GM18505 (cell line): ENCODE data around the gene SORL1-AS1.

Source experiments
- ATAC-seq: cut with Tn5 transposase; IDR thresholded peaks from one replicate; pipeline ENCODE4 v1.9.1; 2021; ENCODE audit not compliant: unreplicated experiment
- POLR2A ChIP-seq: IDR thresholded peaks from 4 replicates; pipeline ENCODE4 v1.6.1; 2011; ENCODE audit warnings: borderline replicate concordance; ENCODE audit not compliant: insufficient read depth, insufficient read length; ENCODE audit errors: extremely low read depth

The SORL1-AS1 gene

DNA sequence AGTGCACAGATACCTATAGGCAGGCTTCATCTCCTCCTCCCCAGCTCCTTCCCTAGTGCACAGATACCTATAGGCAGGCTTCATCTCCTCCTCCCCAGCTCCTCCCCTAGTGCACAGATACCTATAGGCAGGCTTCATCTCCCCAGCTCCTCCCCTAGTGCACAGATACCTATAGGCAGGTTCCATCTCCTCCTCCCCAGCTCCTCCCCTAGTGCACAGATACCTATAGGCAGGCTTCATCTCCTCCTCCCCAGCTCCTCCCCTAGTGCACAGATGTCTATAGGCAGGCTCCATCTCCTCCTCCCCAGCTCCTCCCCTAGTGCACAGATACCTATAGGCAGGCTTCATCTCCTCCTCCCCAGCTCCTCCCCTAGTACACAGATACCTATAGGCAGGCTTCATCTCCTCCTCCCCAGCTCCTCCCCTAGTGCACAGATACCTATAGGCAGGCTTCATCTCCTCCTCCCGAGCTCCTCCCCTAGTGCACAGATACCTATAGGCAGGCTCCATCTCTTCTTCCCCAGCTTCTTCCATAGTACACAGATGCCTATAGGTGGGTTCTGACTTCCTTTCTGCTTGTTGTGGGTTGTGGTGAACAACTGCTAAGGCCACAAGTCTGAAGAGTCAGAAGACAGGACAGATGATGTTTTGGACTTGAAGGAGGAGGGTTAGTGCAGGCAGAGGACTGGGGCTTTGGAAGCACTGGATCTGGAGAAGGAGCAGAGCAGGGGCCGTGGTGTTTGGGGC lies 28.9 kb upstream of the SORL1-AS1 start:
- peak; percentile 61 for TF ChIP-seq POLR2A
- ATAC-seq = peak; percentile 43

GRCh38 chr11:121479698-121480238 lies 27.0 kb upstream of the SORL1-AS1 start:
- no peak for TF ChIP-seq POLR2A
- no peak for ATAC-seq

DNA sequence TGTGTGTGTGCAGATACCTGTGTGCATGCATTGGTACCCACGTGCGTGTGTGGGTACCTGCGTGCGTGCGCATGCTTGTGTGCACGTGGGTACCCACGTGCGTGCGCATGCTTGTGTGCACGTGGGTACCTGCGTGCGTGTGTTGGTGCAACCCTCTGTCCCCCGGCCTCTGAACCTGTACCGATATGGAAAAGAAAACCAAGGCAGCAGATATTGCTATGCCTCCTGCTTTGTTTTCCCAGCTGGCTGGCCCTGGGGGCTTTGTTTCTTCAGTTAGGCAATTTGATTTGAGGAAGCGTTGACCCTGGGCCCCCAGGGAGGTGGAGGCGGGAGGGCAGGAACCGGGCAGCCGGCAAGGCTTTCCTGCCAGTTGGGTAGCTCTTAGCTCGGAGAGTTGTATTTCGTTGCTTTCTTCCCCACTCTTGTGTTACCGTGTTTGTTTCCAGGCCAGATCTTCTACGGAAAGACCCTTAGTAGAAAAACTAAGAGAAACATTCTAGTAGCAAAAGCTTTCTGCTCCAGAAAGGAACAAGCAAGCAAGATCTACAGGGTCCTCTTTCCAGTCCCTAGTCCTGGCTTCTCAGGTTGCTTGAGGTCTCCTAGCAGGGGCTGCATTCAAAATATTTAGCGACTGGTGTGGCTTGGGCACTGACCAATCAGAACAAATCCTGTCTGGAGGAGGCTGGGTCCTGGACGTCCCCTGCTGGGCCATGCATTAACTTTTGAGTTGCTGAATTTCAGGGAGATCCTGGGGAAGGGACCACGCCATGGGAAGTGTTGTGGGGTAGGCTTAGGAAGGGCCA lies 26.3 kb upstream of the SORL1-AS1 start:
- ATAC-seq = no peak
- no peak for TF ChIP-seq POLR2A

GRCh38 chr11:121478226-121478894 lies 25.6 kb upstream of the SORL1-AS1 start:
- ATAC-seq = no peak
- TF ChIP-seq POLR2A = no peak

GRCh38 chr11:121476379-121477032 lies 23.7 kb upstream of the SORL1-AS1 start:
- no peak for TF ChIP-seq POLR2A
- no peak for ATAC-seq

GRCh38 chr11:121474680-121475079 lies 21.9 kb upstream of the SORL1-AS1 start:
- TF ChIP-seq POLR2A = no peak
- no peak for ATAC-seq

- ATAC-seq = no peak
- TF ChIP-seq POLR2A = no peak
Measured at GRCh38 chr11:121473064-121473777, 20.5 kb upstream of the SORL1-AS1 start.

DNA sequence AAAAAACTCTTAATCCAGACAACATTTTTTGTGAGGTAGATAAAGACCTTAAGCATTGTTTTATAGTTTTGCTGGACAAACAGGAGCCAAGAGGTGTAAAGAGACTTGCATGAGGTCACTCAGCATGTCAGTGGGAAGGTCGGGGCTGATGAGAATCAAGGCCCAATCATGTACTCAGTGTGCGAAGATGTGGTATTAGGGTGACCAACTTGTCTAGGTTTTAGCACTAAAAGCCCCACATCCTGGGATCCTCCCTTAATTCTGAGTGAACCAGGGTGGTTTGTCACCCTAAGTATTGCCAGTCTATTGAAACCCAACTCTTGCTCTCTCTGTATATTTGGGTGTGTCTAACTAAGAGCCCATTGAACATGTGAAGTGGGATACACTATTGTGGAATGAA lies 19.5 kb upstream of the SORL1-AS1 start:
- TF ChIP-seq POLR2A = no peak
- no peak for ATAC-seq

- ATAC-seq = no peak
- no peak for TF ChIP-seq POLR2A
Measured at GRCh38 chr11:121471167-121471566, 18.4 kb upstream of the SORL1-AS1 start.

DNA sequence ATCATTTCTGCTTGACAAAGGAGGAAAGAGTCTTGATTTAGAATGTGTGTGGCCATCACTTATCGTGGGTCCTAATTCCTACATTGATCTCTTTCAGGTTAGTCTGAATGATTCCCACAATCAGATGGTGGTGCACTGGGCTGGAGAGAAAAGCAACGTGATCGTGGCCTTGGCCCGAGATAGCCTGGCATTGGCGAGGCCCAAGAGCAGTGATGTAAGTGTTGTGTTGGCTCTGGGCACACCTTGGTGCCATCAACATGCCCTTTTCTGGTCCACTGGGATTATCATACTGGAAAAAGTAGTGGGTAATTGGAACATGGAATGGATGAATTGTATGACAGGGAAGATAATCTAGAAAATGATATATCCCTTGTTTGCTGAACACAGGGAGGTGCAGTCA lies 17.1 kb upstream of the SORL1-AS1 start:
- ATAC-seq = no peak

GRCh38 chr11:121467965-121468364 lies 15.2 kb upstream of the SORL1-AS1 start:
- ATAC-seq = peak; percentile 43
- TF ChIP-seq POLR2A = peak; percentile 46

More for the DNA sequence above, 17.1 kb upstream of the SORL1-AS1 start:
- TF ChIP-seq POLR2A = no peak

- TF ChIP-seq POLR2A = no peak
- no peak for ATAC-seq
Measured at GRCh38 chr11:121467471-121467870, 14.7 kb upstream of the SORL1-AS1 start.
